Naive thymus-derived CD4-positive, alpha-beta T cell (primary cell): ENCODE data around the gene ZNF683. TPM values are rescaled to one million over a fixed set of nuclear protein-coding genes. Genes with fewer than 3 reads are reported as not detected.

Experiments
- ATAC-seq: fragments of 150-1000 bp; cut with Tn5 transposase; 2 replicates; pipeline ENCODE4 v1.10.0; 2021; ENCODE audit warnings: mild to moderate bottlenecking, moderate library complexity
- CTCF ChIA-PET: fragments of 350-600 bp; sonication (Branson Sonifier 250); formaldehyde crosslinking; loops from one replicate; lab custom pipeline; 2021; ENCODE audit warnings: antibody characterized with exemption; lab: Charles Lee
- POLR2A ChIA-PET: fragments of 350-600 bp; sonication (Branson Sonifier 250); formaldehyde crosslinking; loops from one replicate; lab custom pipeline; 2021; ENCODE audit warnings: antibody characterized with exemption, inconsistent platforms; lab: Charles Lee
- DNase-seq, 9 donors: peaks; one replicate each; pipeline versions ENCODE4 v3.0.0 to v3.0.0-alpha.2; 2020 to 2022; ENCODE audit warnings: mixed read lengths in 1 of 9
- H3K27ac ChIP-seq: one replicate; pipeline ENCODE4 v1.7.0; 2013; ENCODE audit warnings: mild to moderate bottlenecking, low read depth, low read length, moderate library complexity
- H3K27me3 ChIP-seq, 2 donors: one replicate each; pipeline ENCODE4 v1.7.0; 2013; ENCODE audit warnings: low read length in 2 of 2, mild to moderate bottlenecking in 2 of 2, moderate library complexity in 2 of 2; ENCODE audit not compliant: control insufficient read depth in 2 of 2, insufficient read depth in 2 of 2
- H3K36me3 ChIP-seq, 3 experiments: 1 replicate in 2 of 3; 2 replicates in 1 of 3; pipeline ENCODE4 v1.7.0; 2013; ENCODE audit warnings: low read length in 3 of 3, mild to moderate bottlenecking in 3 of 3, moderate library complexity in 1 of 3; ENCODE audit not compliant: insufficient read depth in 3 of 3, control insufficient read depth in 2 of 3
- H3K4me1 ChIP-seq, 2 donors: one replicate each; pipeline ENCODE4 v1.7.0; 2013; ENCODE audit warnings: low read length in 2 of 2, mild to moderate bottlenecking in 2 of 2, moderate library complexity in 1 of 2; ENCODE audit not compliant: control insufficient read depth in 2 of 2, insufficient read depth in 2 of 2
- H3K4me3 ChIP-seq: 2 replicates; pipeline ENCODE4 v1.7.0; 2013; ENCODE audit warnings: mild to moderate bottlenecking, low read length
- H3K9me3 ChIP-seq, 3 experiments: 1 replicate in 2 of 3; 2 replicates in 1 of 3; pipeline ENCODE4 v1.7.0; 2013; ENCODE audit warnings: low read length in 3 of 3; ENCODE audit not compliant: control insufficient read depth in 2 of 3
- H3K27ac Mint-ChIP-seq, 9 donors: one replicate each; pipeline ENCODE4 v1.8.0; 2020 to 2022; ENCODE audit warnings: mixed read lengths in 9 of 9, mild to moderate bottlenecking in 8 of 9, moderate library complexity in 5 of 9, inconsistent platforms in 2 of 9
- H3K27me3 Mint-ChIP-seq, 5 donors: one replicate each; pipeline ENCODE4 v1.8.0; 2021 to 2022; ENCODE audit warnings: mixed read lengths in 5 of 5, mild to moderate bottlenecking in 1 of 5
- H3K36me3 Mint-ChIP-seq, 5 donors: one replicate each; pipeline ENCODE4 v1.8.0; 2020 to 2022; ENCODE audit warnings: mixed read lengths in 5 of 5, mild to moderate bottlenecking in 3 of 5, inconsistent platforms in 1 of 5
- H3K4me1 Mint-ChIP-seq, 7 donors: one replicate each; pipeline ENCODE4 v1.8.0; 2020 to 2022; ENCODE audit warnings: mixed read lengths in 7 of 7, mild to moderate bottlenecking in 3 of 7, inconsistent platforms in 1 of 7
- H3K4me3 Mint-ChIP-seq, 10 donors: one replicate each; pipeline ENCODE4 v1.8.0; 2020 to 2022; ENCODE audit warnings: mild to moderate bottlenecking in 10 of 10, mixed read lengths in 10 of 10, moderate library complexity in 6 of 10, inconsistent platforms in 2 of 10
- H3K9me3 Mint-ChIP-seq, 11 donors: one replicate each; pipeline ENCODE4 v1.8.0; 2020 to 2022; ENCODE audit warnings: mixed read lengths in 11 of 11, mild to moderate bottlenecking in 4 of 11, inconsistent platforms in 1 of 11, moderate library complexity in 1 of 11
- intact Hi-C, 2 donors: fragments of 100-400 bp; cut with micrococcal nuclease; formaldehyde crosslinking; loops; one replicate each; pipeline ENCODE4 v1.15.1; 2023
- polyA plus RNA-seq, 2 donors: library from polyadenylated mRNA; unstranded; fragments of 300-500 nt; fragmentation: Illumina TruSeq; gene quantifications; one replicate each; pipeline ENCODE4 v1.2.3, GENCODE V29; 2021
- total RNA-seq, 6 experiments: library from RNA in 5 of 6; stranded (reverse) in 5 of 6; gene quantifications; 1 replicate in 5 of 6; 2 replicates in 1 of 6; pipeline ENCODE4 v1.2.3 and lab custom pipeline; 2021 to 2026

The ZNF683 gene
- total and polyA plus RNA-seq, 7 experiments from 2014 or later = 0.22 to 6.3 (median 0.51) TPM; not detected in 4

DNA sequence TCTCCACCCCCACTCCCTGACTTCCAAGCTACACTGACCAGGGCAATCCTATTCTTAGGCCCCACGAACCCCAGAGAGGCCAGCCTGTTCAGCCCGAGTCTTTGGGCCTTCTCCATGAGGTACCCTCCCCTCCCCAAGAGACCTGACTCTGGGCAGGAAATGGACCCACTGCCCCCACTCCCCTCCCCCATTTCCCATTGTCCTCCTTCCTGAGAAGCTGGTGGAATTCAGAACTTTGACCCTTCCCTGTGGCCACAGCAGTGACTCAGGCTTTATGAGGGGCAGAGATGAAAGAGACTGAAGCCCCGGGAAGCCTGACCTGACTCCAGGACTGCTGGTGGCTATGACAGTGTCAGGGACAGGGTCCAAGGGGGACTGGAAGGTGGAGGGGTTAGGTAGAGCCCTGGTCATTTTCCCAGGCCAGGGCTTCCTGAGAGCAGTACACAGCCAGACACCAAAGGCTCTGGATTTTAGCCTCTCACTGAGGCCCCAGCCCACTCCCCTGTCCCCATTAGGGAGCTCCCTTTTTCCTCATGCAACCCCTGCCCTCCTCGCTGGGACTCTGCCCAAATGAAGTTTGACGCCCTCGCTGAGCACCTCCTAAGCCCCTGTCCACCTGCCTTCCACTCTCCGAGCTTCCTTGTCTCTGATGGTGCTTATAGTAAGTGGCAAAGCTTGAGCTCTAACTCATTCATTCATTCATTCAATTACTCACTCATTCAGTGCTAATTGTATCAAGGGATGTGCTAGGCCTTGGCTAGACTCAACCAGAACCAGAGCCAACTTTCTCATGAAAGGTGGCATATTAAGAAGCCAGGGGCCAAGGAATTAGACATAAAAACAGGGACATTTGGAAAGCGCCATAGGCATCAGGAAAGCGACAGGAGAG lies 21.6 kb downstream of the ZNF683 start:
- ChIA-PET CTCF (no interaction called here), POLR2A (interaction anchor here (0.6 to 1.0 kb wide), 2 partner anchors 16 to 117 kb away, joined by 3 read pairs; partner anchors contain the start of gene CEP85)
- Mint-ChIP-seq H3K4me1 (peaks cover 0 to 5% (median 0%) of the 10 kb centered on the region in 7 donors), H3K36me3 (no peaks in the 10 kb centered on the region), H3K27me3 (peaks cover 0 to 3% (median 0%) of the 10 kb centered on the region in 5 donors), H3K4me3 (no peak overlapping the region), H3K27ac (peak overlapping the region in 1 of 9 donors; percentile 47), H3K9me3 (no peaks in the 10 kb centered on the region)
- intact Hi-C loops = no loop called here
- no peaks in the 10 kb centered on the region for H3K4me1 ChIP-seq
- no peak overlapping the region for H3K27ac ChIP-seq
- no peaks in the 10 kb centered on the region for H3K27me3 ChIP-seq
- no peak for DNase-seq
- no peak for ATAC-seq
- H3K36me3 ChIP-seq = no peaks in the 10 kb centered on the region
- no peak overlapping the region for H3K4me3 ChIP-seq
- no peaks in the 10 kb centered on the region for H3K9me3 ChIP-seq

- intact Hi-C loops = no loop called here
Measured at GRCh38 chr1:26350343-26350700, 22.2 kb downstream of the ZNF683 start.

GRCh38 chr1:26349877-26350244 lies 22.7 kb downstream of the ZNF683 start:
- Mint-ChIP-seq H3K9me3 (no peaks in the 10 kb centered on the region), H3K4me3 (no peak overlapping the region), H3K36me3 (no peaks in the 10 kb centered on the region), H3K27ac (peak overlapping the region in 1 of 9 donors; percentile 32), H3K4me1 (no peaks in the 10 kb centered on the region), H3K27me3 (no peaks in the 10 kb centered on the region)
- Histone ChIP-seq H3K27me3 (no peaks in the 10 kb centered on the region), H3K36me3 (no peaks in the 10 kb centered on the region), H3K4me1 (no peaks in the 10 kb centered on the region), H3K9me3 (no peaks in the 10 kb centered on the region), H3K27ac (no peak overlapping the region), H3K4me3 (no peak overlapping the region)
- ChIA-PET CTCF (interaction anchor here (0.6 to 0.7 kb wide), 2 partner anchors 33 to 1723 kb away, joined by 3 read pairs; no protein-coding TSS in a partner anchor), POLR2A (no interaction called here)
- ATAC-seq = no peak
- intact Hi-C loops = no loop called here
- DNase-seq = no peak

More at GRCh38 chr1:26350343-26350700, 22.2 kb downstream of the ZNF683 start:
- H3K9me3 Mint-ChIP-seq = no peaks in the 10 kb centered on the region
- Histone ChIP-seq H3K36me3 (no peaks in the 10 kb centered on the region), H3K4me1 (no peaks in the 10 kb centered on the region), H3K27me3 (no peaks in the 10 kb centered on the region), H3K4me3 (no peak overlapping the region), H3K27ac (no peak overlapping the region), H3K9me3 (no peaks in the 10 kb centered on the region)
- H3K27ac Mint-ChIP-seq = no peak overlapping the region
- H3K4me3 Mint-ChIP-seq = no peak overlapping the region
- no peaks in the 10 kb centered on the region for H3K4me1 Mint-ChIP-seq
- no peaks in the 10 kb centered on the region for H3K27me3 Mint-ChIP-seq
- no peak for DNase-seq
- CTCF ChIA-PET = interaction anchor here (0.6 to 0.7 kb wide), 2 partner anchors 34 to 1723 kb away, joined by 3 read pairs; no protein-coding TSS in a partner anchor
- H3K36me3 Mint-ChIP-seq = no peaks in the 10 kb centered on the region
- POLR2A ChIA-PET = interaction anchor here (0.6 kb wide), 1 partner anchor 17 kb away, joined by 3 read pairs; no protein-coding TSS in a partner anchor
- ATAC-seq = no peak

- no peak for DNase-seq
- no peaks in the 10 kb centered on the region for H3K36me3 ChIP-seq
- POLR2A ChIA-PET = interaction anchor here (0.7 kb wide), 1 partner anchor 289 kb away, joined by 3 read pairs; no protein-coding TSS in a partner anchor
Measured at GRCh38 chr1:26349188-26349876, 23.2 kb downstream of the ZNF683 start.

GRCh38 chr1:26346274-26347033 lies 26.1 kb downstream of the ZNF683 start:
- ATAC-seq = no peak
- H3K27ac Mint-ChIP-seq = peak overlapping the region in 1 of 9 donors; percentile 45
- Histone ChIP-seq H3K27me3 (no peaks in the 10 kb centered on the region), H3K27ac (no peak overlapping the region), H3K4me3 (no peak overlapping the region), H3K4me1 (no peaks in the 10 kb centered on the region), H3K36me3 (no peaks in the 10 kb centered on the region), H3K9me3 (no peaks in the 10 kb centered on the region)
- H3K4me1 Mint-ChIP-seq = no peaks in the 10 kb centered on the region
- peaks cover 0 to 5% (median 0%) of the 10 kb centered on the region in 5 donors for H3K27me3 Mint-ChIP-seq
- H3K4me3 Mint-ChIP-seq = no peak overlapping the region
- ChIA-PET POLR2A (no interaction called here), CTCF (interaction anchor here (0.8 to 1.5 kb wide), 3 partner anchors 18 to 72 kb away, joined by 3 to 4 read pairs (median 3); no protein-coding TSS in a partner anchor)
- no peaks in the 10 kb centered on the region for H3K36me3 Mint-ChIP-seq
- intact Hi-C loops = no loop called here
- no peaks in the 10 kb centered on the region for H3K9me3 Mint-ChIP-seq
- no peak for DNase-seq

More at GRCh38 chr1:26349188-26349876, 23.2 kb downstream of the ZNF683 start:
- no peak overlapping the region for H3K4me3 ChIP-seq
- no peaks in the 10 kb centered on the region for H3K4me1 Mint-ChIP-seq
- ATAC-seq = no peak
- no peaks in the 10 kb centered on the region for H3K9me3 Mint-ChIP-seq
- no peaks in the 10 kb centered on the region for H3K9me3 ChIP-seq
- no peaks in the 10 kb centered on the region for H3K27me3 Mint-ChIP-seq
- intact Hi-C loops = no loop called here
- no peaks in the 10 kb centered on the region for H3K27me3 ChIP-seq
- CTCF ChIA-PET = interaction anchor here (0.6 to 0.7 kb wide), 3 partner anchors 33 to 1722 kb away, joined by 3 to 5 read pairs (median 3); no protein-coding TSS in a partner anchor
- H3K27ac ChIP-seq = no peak overlapping the region
- H3K4me3 Mint-ChIP-seq = no peak overlapping the region
- no peaks in the 10 kb centered on the region for H3K4me1 ChIP-seq
- H3K36me3 Mint-ChIP-seq = no peaks in the 10 kb centered on the region
- no peak overlapping the region for H3K27ac Mint-ChIP-seq

DNA sequence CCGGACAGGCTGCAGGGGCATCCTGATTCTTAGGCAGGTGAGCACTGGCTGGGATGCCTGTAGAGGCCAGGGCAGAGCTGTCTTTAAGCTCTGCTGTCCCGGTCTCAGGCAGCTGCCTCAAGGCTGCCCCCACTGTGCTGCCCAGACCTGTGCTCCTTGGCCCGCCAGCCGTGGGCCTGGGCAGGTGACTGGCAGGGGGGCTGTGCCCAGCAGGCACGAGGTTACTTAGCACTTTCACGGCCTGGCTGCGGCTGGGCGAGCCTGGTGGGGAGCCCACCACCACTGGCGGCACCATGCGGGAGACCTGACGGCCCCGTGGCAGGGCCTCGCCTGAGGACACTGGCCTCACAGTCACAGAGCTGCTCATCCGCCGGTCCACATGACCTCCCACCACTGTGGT lies 26.8 kb downstream of the ZNF683 start:
- Mint-ChIP-seq H3K4me1 (no peaks in the 10 kb centered on the region), H3K36me3 (no peaks in the 10 kb centered on the region), H3K27me3 (peaks cover 0 to 5% (median 0%) of the 10 kb centered on the region in 5 donors), H3K9me3 (no peaks in the 10 kb centered on the region), H3K27ac (no peak overlapping the region), H3K4me3 (no peak overlapping the region)
- Histone ChIP-seq H3K9me3 (no peaks in the 10 kb centered on the region), H3K4me3 (no peak overlapping the region), H3K27ac (no peak overlapping the region), H3K36me3 (no peaks in the 10 kb centered on the region), H3K4me1 (no peaks in the 10 kb centered on the region), H3K27me3 (no peaks in the 10 kb centered on the region)
- ChIA-PET POLR2A (no interaction called here), CTCF (no interaction called here)
- DNase-seq = no peak
- intact Hi-C loops = no loop called here
- ATAC-seq = no peak
